Prostate gland (tissue), 2 donors: ENCODE measurements around the gene TNFRSF6B. TPM values are rescaled to one million over a fixed set of nuclear protein-coding genes. Genes with fewer than 3 reads are reported as not detected.

Experiments used
- DNase-seq: peaks from one replicate; pipeline ENCODE4 v3.0.0-alpha.2; 2019; ENCODE audit warnings: low spot score
- H3K27ac ChIP-seq, 2 donors: fragments of 200-600 bp; sonication (generic); 2 replicates each; pipeline ENCODE4 v1.5.1; 2017 to 2019
- H3K27me3 ChIP-seq: fragments of 200-600 bp; sonication (generic); replicated peaks from 2 replicates; pipeline ENCODE4 v1.5.1; 2019; ENCODE audit not compliant: insufficient read depth
- H3K36me3 ChIP-seq, 2 donors: fragments of 200-600 bp; sonication (generic); 1 replicate in 1 of 2; 2 replicates in 1 of 2; pipeline versions ENCODE4 v1.5.1 to v1.8.1; 2017 to 2019
- H3K4me1 ChIP-seq: fragments of 200-600 bp; sonication (generic); replicated peaks from 2 replicates; pipeline ENCODE4 v1.5.1; 2019
- H3K4me3 ChIP-seq, 2 donors: fragments of 200-600 bp; sonication (generic); 2 replicates each; pipeline ENCODE4 v1.5.1; 2017 to 2019
- H3K9me3 ChIP-seq: fragments of 200-600 bp; sonication (generic); 2 replicates; pipeline ENCODE4 v1.5.1; 2017
- CTCF ChIP-seq, 4 experiments: fragments of 200-600 bp in 2 of 4; fragments of 450-650 bp in 2 of 4; sonication (generic) in 2 of 4; IDR thresholded peaks; 1 replicate in 3 of 4; 2 replicates in 1 of 4; pipeline ENCODE4 v1.5.1; 2016 to 2019; ENCODE audit warnings: antibody characterized with exemption in 4 of 4, mild to moderate bottlenecking in 2 of 4, moderate library complexity in 2 of 4
- POLR2A ChIP-seq: fragments of 450-650 bp; IDR thresholded peaks from one replicate; pipeline ENCODE4 v1.6.1; 2016; ENCODE audit warnings: antibody characterized with exemption, mild to moderate bottlenecking
- POLR2AphosphoS5 ChIP-seq: sonication (generic); formaldehyde crosslinking; IDR thresholded peaks from one replicate; pipeline ENCODE4 v1.6.1; 2017; ENCODE audit warnings: antibody characterized with exemption
- WGBS: methylation state at CpG from one replicate; pipeline ENCODE4 v1.1.5; 2018; 5-methylcytosine and 5-hydroxymethylcytosine counted together
- intact Hi-C: fragments of 100-400 bp; cut with DNase I; formaldehyde crosslinking; loops from one replicate; pipeline ENCODE4 v1.14.2; 2022
- total RNA-seq, 2 donors: library from RNA; depleted of rRNA; stranded (reverse); fragments of >200 nt; gene quantifications; one replicate each; pipeline ENCODE4 v1.1.0, GENCODE V29; 2016

Gene TNFRSF6B
- total RNA-seq, 2 donors from 2014 or later = 6.7 to 12.2 TPM

- Histone ChIP-seq H3K27ac (no peak overlapping the region), H3K4me3 (no peak overlapping the region), H3K27me3 (no peaks in the 10 kb centered on the region), H3K36me3 (no peaks in the 10 kb centered on the region), H3K9me3 (no peaks in the 10 kb centered on the region), H3K4me1 (no peaks in the 10 kb centered on the region)
- TF ChIP-seq CTCF (IDR thresholded peaks at IDR 0.05) = no peak
- intact Hi-C loops = no loop called here
- WGBS = 88% methylated on average over 21 of the region's 23 CpGs
- no peak for DNase-seq
These were observed 15.4 kb upstream of the TNFRSF6B start for GRCh38 chr20:63680857-63681608.

- Histone ChIP-seq H3K27me3 (no peaks in the 10 kb centered on the region), H3K4me3 (no peak overlapping the region), H3K9me3 (no peaks in the 10 kb centered on the region), H3K27ac (peak overlapping the region; percentile 28 to 60), H3K4me1 (no peaks in the 10 kb centered on the region), H3K36me3 (no peaks in the 10 kb centered on the region)
- no peak for TF ChIP-seq POLR2AphosphoS5
- no peak for TF ChIP-seq CTCF (IDR thresholded peaks at IDR 0.05)
- no peak for TF ChIP-seq POLR2A
- 96% methylated on average over 13 of the region's 13 CpGs for WGBS
- intact Hi-C loops = no loop called here
- DNase-seq = no peak
These were observed 14.8 kb upstream of the TNFRSF6B start for GRCh38 chr20:63681609-63682142.

GRCh38 chr20:63682384-63683139 is 13.9 kb upstream of the TNFRSF6B start:
- H3K9me3 ChIP-seq = no peaks in the 10 kb centered on the region
- H3K4me1 ChIP-seq = no peaks in the 10 kb centered on the region
- H3K36me3 ChIP-seq = no peaks in the 10 kb centered on the region
- intact Hi-C loops = no loop called here
- WGBS = 60% methylated on average over 22 of the region's 22 CpGs
- H3K27ac ChIP-seq = peak overlapping the region; percentile 36 to 66
- H3K4me3 ChIP-seq = no peak overlapping the region
- TF ChIP-seq POLR2AphosphoS5 (peak; percentile 18), CTCF (IDR thresholded peaks at IDR 0.05) (no peak)
- no peaks in the 10 kb centered on the region for H3K27me3 ChIP-seq
- no peak for DNase-seq

- no peak for TF ChIP-seq POLR2A
- TF ChIP-seq CTCF (IDR thresholded peaks at IDR 0.05) = no peak
- no peak for TF ChIP-seq POLR2AphosphoS5
- Histone ChIP-seq H3K27ac (peak overlapping the region in 1 of 2 donors; percentile 36), H3K27me3 (no peaks in the 10 kb centered on the region), H3K4me3 (no peak overlapping the region), H3K36me3 (no peaks in the 10 kb centered on the region), H3K4me1 (no peaks in the 10 kb centered on the region), H3K9me3 (no peaks in the 10 kb centered on the region)
- intact Hi-C loops = no loop called here
- WGBS = 89% methylated on average over 19 of the region's 21 CpGs
- no peak for DNase-seq
These were observed 11.0 kb upstream of the TNFRSF6B start for GRCh38 chr20:63685269-63686026.
